Hypothalamus (tissue), 51 donors: ENCODE data around the gene NNMT.

Experiments
- DNase-seq, 51 donors: peaks; one replicate each; lab custom pipeline; 2025; lab: John Stamatoyannopoulos, UW

The NNMT gene

DNA sequence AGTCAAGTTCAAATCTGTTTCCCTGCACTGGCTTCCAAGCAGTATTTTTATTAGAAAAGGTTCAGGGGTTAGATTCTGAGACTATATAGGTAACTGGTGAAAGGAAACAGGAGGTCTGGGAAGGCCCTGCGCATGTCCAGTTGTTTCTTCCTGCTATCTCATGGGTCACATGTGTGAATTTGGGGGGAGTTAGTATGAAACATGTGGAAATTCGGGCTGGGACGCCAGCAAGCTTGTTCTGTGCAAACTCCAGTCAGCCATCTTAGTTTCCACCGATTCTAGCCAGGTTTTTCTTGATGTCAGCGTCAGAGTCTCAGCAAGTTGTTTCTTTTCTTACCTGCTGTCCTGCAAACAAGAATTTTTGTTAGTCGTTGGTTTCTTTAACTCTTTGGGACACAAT is 46.8 kb downstream of the NNMT start:
- DNase-seq = no peak

- DNase-seq = no peak
Observed at GRCh38 chr11:114343493-114343892, 47.3 kb downstream of the NNMT start.

GRCh38 chr11:114344494-114344893 is 48.3 kb downstream of the NNMT start:
- no peak for DNase-seq

DNA sequence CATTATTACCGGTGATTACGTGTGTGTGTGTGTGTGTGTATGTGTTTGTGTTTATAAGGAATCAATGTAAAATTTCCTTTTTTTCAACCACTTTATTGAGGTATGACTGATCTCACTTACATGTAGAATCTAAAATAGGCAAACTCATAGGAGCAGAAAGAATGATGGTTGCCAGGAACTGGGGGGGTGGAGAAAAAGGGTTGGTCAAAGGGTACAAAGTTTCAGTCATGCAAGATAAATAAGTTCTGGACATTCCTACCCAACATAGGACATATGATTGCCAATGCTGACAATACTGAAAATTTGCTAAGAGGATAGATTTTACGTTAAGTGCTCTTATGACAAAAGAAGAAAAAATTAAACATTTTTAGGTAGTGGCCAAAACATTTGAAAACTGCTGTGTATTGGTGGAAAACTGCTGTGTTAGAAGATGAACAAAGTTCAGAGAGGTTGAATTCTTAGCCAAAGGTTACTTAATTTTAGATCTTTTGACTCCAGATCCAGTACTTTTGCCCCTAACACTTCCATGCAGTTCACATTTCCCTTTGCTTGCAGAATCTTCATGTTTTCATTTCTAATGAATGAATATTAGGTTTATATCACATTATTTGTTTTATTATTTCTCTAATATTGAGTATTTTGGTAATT is 49.5 kb downstream of the NNMT start:
- DNase-seq = no peak

DNA sequence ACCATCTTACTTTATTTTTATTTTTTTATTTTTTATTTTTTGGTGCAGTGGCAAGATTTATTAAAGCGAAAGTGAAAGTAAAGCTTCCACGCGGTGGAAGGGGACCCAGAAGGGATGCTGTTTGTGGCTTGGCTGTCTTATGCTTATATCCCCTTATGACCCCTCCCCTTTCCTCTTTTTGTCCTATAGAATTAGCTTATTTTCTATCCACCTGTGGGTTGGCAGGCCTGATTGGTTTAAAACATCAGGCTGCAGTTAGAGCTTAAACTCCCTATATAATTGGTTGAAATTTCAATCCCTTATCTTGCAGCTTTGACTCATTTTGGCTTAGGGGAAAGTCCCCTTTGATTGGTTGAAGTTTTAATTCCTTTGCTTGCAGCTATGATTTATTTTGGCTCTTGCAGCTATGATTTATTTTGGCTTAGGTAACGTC is 50.5 kb downstream of the NNMT start:
- no peak for DNase-seq

- peak in 14 of 51 donors; percentile 1 to 67 (median 6) for DNase-seq
Observed at GRCh38 chr11:114348200-114349191, 52.3 kb downstream of the NNMT start.

- no peak for DNase-seq
Observed at GRCh38 chr11:114350022-114350421, 53.8 kb downstream of the NNMT start.

GRCh38 chr11:114353443-114353842 is 57.2 kb downstream of the NNMT start:
- no peak for DNase-seq

GRCh38 chr11:114354076-114354475 is 57.9 kb downstream of the NNMT start:
- DNase-seq = no peak

DNA sequence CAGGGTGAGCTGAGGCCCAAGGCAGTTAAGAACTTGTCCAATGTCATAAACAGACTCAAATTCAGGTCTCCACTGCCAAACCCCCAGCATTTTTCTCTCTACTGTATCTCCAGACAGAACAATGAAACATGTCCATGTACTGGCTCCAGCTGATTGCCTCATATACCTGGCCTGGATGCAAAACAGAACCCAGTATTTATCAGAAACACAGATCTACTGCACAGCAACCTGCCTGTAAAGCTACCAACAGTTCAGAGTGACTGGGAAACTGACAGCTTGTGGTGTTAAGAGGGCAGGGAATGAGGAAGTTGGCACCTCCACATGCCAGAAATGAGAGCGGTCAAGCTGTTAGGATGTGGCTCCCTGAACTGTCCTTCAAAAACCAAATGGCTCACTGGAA is 62.5 kb downstream of the NNMT start:
- DNase-seq = no peak

GRCh38 chr11:114359342-114359741 is 63.1 kb downstream of the NNMT start:
- no peak for DNase-seq

DNA sequence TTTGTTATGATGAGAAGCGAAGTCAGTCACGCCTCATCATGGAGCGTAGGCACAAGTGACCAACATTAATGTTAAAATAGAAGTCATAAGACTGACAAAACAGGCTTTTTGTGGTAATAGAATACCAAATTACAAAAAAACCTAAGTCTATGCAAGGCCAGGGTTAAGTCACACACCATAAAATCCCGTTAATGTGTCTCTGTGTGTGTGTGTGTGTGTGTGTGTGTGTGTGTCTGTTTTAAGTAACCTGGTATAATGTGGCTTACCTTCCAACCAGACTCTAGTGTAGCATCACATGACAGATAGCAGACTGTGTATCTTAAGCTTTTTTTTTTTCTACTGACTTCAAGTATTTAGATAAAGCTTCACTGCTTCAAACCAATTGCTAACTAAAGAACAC is 66.1 kb downstream of the NNMT start:
- no peak for DNase-seq

GRCh38 chr11:114362958-114363357 is 66.8 kb downstream of the NNMT start:
- no peak for DNase-seq
